ENCODE results near the gene ACAD10.

The ACAD10 gene

GRCh38 chr12:111780166-111780565, 94.3 kb downstream of the ACAD10 start:
- DNase-seq = no peak

DNA sequence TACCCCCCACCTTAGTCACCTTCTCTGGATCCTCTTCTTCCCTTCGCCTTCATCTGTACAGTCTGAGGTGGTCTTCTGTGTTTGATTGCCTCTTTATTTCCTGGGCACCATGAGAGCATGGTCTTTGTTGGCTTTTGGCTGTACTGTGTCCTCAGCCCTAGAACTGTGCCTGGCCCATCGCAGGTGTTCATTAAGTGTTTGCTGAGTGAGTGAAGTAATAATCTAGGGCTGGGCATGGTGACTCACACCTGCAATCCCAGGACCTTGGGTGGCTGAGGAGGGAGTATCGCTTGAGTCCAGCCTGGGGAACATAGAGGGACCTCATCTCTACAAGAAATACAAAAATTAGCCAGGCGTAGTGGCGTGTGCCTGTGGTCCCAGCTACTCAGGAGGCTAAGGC, 94.8 kb downstream of the ACAD10 start:
- DNase-seq = no peak

DNA sequence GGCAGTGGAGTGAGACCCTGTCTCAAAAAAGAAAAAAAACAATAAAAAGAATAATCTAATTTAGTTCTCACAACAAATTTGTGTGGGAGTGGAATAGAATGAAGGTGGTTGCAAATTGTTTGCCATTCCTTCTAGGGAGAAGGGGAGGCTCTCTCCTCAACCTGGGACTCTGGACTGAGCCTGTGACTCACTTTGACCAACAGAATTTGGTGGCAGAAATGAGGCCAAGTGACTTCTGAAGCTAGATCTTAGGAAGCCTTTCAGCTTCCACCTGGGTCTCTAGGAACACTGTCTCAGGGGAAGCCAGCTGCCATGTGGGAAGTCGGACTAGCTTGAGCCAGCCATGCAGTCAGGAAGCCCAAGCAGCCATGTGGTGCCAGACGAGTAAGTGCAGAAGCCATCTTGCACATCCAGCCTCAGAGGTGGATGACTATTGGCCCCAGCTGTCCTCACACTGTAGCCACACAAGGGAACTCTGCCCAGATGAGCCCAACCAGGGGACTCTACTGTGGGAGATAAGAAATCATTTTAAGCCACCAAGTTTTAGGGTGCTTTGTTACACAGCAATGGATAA, 95.3 kb downstream of the ACAD10 start:
- DNase-seq = no peak

DNA sequence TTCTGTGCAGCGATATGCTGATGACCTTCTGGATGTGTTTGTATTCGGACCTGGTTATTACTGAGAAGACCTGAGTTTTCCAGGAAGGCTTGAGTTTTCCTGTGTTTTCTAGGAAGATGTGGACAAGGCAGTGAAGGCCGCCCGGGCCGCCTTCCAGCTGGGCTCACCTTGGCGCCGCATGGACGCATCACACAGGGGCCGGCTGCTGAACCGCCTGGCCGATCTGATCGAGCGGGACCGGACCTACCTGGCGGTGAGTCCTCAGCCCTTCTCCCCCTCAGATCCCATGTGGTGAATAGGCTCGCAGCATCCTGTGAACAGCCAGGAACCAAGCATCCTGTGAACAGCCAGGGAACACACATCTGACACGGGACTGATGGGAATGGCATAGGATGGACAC, 97.2 kb downstream of the ACAD10 start:
- no peak for DNase-seq

DNA sequence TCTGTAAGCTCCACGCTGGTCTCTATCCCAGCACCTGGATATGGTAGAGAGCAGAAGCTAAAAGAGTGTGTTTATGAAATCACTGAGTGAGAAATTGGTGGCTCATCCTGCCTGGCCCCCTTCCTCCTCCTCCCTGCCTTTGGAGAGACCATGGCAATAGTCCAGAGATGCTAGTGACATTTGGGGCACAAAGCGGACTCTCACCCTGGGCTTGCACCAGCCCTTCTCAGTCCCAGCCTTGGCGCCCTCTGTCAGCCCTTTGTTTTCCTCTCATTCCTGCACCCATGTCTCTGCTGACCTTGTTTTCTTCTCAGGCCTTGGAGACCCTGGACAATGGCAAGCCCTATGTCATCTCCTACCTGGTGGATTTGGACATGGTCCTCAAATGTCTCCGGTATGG, 99.1 kb downstream of the ACAD10 start:
- no peak for DNase-seq

DNA sequence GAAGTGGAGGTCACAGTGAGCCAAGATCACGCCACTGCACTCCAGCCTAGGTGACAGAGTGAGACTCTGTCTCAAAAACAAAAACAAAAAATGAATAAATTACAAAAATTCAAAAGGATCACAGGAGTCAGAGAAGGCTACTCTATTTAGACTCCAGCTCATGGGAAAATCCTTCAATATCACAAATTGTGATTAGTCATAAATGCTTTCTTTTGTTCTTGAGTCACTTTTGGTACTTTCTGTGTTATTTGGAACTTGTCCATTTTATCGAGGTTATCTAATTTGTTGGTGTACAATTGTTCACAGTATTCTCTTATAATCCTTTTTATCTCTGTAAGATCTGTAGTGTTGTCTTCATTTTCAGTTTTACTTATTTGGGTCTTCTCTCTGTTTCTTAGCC, 99.8 kb downstream of the ACAD10 start:
- no peak for DNase-seq

DNA sequence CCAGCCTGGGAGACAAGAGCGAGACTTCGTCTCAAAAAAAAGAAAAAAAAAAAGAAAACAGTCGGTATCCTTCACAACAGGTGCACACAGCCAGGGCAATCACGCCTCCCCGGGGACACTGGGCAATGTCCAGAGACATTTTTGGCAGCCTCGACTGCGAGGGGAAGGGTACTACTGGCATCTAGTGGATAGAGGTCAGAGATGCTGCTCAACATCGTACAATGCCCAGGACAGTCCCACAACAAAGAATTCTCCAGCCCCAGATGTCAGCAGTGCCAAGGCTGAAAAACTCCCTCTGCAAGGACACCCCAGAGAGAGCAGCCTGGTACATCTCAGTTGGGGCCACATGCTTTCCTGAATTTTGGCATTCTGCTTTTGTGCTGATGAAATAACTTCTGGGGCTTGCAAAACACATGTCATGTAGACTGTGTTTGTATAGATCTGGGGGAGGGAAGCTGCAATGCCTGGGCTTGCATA, 102.4 kb downstream of the ACAD10 start:
- no peak for DNase-seq

GRCh38 chr12:111789779-111790178, 103.9 kb downstream of the ACAD10 start:
- DNase-seq = no peak

DNA sequence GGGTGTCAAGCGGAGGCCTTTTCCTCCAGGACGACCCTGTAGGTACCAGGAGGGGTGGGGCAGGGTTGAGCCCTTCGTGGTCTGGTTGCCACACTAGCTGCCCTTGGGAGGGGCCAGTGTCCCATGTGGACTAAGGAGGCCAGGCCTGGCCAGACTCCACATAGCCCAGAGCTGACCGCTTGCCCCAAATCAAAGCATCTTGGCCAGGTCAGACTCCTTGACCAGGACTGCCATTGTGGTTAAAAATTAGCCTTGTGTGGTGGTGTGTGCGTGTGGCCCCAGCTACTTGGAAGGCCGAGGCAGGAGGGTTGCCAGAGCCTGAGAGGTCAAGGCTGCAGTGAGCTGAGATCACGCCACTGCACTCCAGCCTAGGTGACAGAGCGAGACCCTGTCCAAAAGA, 105.7 kb downstream of the ACAD10 start:
- no peak for DNase-seq

GRCh38 chr12:111792155-111792855, 106.5 kb downstream of the ACAD10 start:
- DNase-seq = no peak

GRCh38 chr12:111792856-111793235, 107.0 kb downstream of the ACAD10 start:
- DNase-seq = no peak

GRCh38 chr12:111798182-111798581, 112.3 kb downstream of the ACAD10 start:
- DNase-seq = no peak

DNA sequence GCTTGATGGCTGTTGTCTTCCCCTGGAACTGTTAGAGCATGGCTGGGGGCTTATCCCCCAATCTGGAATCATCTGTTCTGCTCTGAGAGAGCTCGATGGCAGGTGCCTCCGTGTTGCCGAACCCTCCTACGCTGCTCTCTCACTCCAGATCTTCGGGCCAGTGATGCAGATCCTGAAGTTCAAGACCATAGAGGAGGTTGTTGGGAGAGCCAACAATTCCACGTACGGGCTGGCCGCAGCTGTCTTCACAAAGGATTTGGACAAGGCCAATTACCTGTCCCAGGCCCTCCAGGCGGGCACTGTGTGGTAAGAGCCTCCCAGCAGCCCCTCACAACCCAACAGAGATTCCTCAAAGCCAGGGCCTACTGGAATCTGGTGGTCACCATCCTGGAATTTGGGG, 113.9 kb downstream of the ACAD10 start:
- no peak for DNase-seq

- DNase-seq = no peak
Observed at GRCh38 chr12:111803038-111803626, 117.3 kb downstream of the ACAD10 start.

DNA sequence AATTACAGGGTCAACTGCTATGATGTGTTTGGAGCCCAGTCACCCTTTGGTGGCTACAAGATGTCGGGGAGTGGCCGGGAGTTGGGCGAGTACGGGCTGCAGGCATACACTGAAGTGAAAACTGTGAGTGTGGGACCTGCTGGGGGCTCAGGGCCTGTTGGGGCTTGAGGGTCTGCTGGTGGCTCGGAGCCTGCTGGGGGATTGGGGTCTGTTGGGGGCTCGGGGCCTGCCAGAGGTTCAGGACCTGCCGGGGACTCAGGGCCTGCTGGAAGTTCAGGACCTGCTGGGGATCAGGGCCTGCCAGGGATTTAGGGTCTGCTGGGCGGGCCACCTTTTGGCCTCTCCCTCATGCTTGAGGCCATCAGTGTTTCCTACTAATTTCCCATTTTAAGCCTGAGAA, 118.0 kb downstream of the ACAD10 start:
- no peak for DNase-seq

- no peak for DNase-seq
Observed at GRCh38 chr12:111806304-111806703, 120.5 kb downstream of the ACAD10 start.
